H1 (cell line): ENCODE results near the gene PPIL3. TPM values are rescaled to one million over a fixed set of nuclear protein-coding genes. Genes with fewer than 3 reads are reported as not detected.

ENCODE experiments used
- CTCF ChIA-PET: fragments of 300-600 bp; sonication (Branson Sonifier 250); formaldehyde crosslinking; loops from one replicate; lab custom pipeline; 2021; ENCODE audit not compliant: partially characterized antibody; lab: Charles Lee
- POLR2A ChIA-PET: fragments of 300-600 bp; sonication (Branson Sonifier 250); formaldehyde crosslinking; loops from one replicate; lab custom pipeline; 2021; ENCODE audit warnings: inconsistent platforms; ENCODE audit not compliant: partially characterized antibody; lab: Charles Lee
- DNase-seq, 2 experiments: peaks; one replicate each; pipeline versions ENCODE4 v3.0.0 to v3.0.0-alpha.2; 2010 to 2022; ENCODE audit warnings: low spot score in 2 of 2, low read depth in 1 of 2, mixed read lengths in 1 of 2
- FAIRE-seq: peaks from 2 replicates; lab custom pipeline; 2011; peaks lifted over from hg19 to GRCh38; lab: Jason Lieb, UNC
- H2AFZ ChIP-seq: 2 replicates; pipeline ENCODE4 v1.8.1; 2012; ENCODE audit warnings: low read length, inconsistent platforms
- H2AK5ac ChIP-seq: 2 replicates; pipeline ENCODE4 v1.6.1; 2013; ENCODE audit warnings: low read depth, low read length
- H2BK120ac ChIP-seq: replicated peaks from 2 replicates; pipeline ENCODE3; 2013; ENCODE audit warnings: low read depth, low read length, inconsistent platforms
- H2BK12ac ChIP-seq: 2 replicates; pipeline ENCODE4 v1.6.1; 2013; ENCODE audit warnings: low read depth, low read length
- H2BK15ac ChIP-seq: 2 replicates; pipeline ENCODE4 v1.6.1; 2013; ENCODE audit warnings: low read length
- H2BK20ac ChIP-seq: 2 replicates; pipeline ENCODE4 v1.6.1; 2013; ENCODE audit warnings: low read length
- H2BK5ac ChIP-seq: 2 replicates; pipeline ENCODE4 v1.6.1; 2013; ENCODE audit warnings: low read depth, low read length
- H3K14ac ChIP-seq: 2 replicates; pipeline ENCODE4 v1.6.1; 2013; ENCODE audit warnings: inconsistent platforms; ENCODE audit not compliant: insufficient read length
- H3K18ac ChIP-seq: 2 replicates; pipeline ENCODE4 v1.6.1; 2013; ENCODE audit warnings: low read length; ENCODE audit errors: extremely low read depth
- H3K23ac ChIP-seq: 2 replicates; pipeline ENCODE4 v1.6.1; 2013; ENCODE audit warnings: inconsistent platforms; ENCODE audit not compliant: insufficient read length
- H3K23me2 ChIP-seq: 2 replicates; pipeline ENCODE4 v1.6.1; 2013; ENCODE audit warnings: low read depth, low read length
- H3K27ac ChIP-seq: 2 replicates; pipeline ENCODE4 v1.6.1; 2011; ENCODE audit warnings: low read depth, low read length, inconsistent platforms
- H3K27me3 ChIP-seq, 4 experiments: replicated peaks in 1 of 4; 1 replicate in 1 of 4; 2 replicates in 3 of 4; pipeline versions ENCODE4 v1.6.1 to v1.8.1; 2011 to 2013; ENCODE audit warnings: low read length in 3 of 4, mild to moderate bottlenecking in 3 of 4, inconsistent platforms in 2 of 4, mixed read lengths in 2 of 4, moderate library complexity in 1 of 4; ENCODE audit not compliant: control insufficient read depth in 3 of 4, insufficient read depth in 3 of 4; ENCODE audit errors: extremely low read depth in 1 of 4
- H3K36me3 ChIP-seq, 4 experiments: 2 replicates each; pipeline versions ENCODE4 v1.6.1 to v1.8.1; 2011 to 2013; ENCODE audit warnings: mild to moderate bottlenecking in 4 of 4, low read length in 3 of 4, moderate library complexity in 2 of 4, control low read depth in 1 of 4, inconsistent platforms in 1 of 4; ENCODE audit not compliant: insufficient read depth in 4 of 4, control insufficient read depth in 2 of 4
- H3K4ac ChIP-seq: replicated peaks from 2 replicates; pipeline ENCODE3; 2013; ENCODE audit warnings: low read length, low read depth, mixed read lengths, inconsistent platforms; ENCODE audit not compliant: insufficient read length
- H3K4me1 ChIP-seq, 4 experiments: replicated peaks in 1 of 4; 1 replicate in 1 of 4; 2 replicates in 3 of 4; pipeline versions ENCODE4 v1.6.1 to v1.8.1; 2011 to 2013; ENCODE audit warnings: low read length in 3 of 4, inconsistent platforms in 2 of 4, mixed read lengths in 1 of 4; ENCODE audit not compliant: insufficient read depth in 4 of 4, control insufficient read depth in 3 of 4
- H3K4me2 ChIP-seq, 2 experiments: 2 replicates each; pipeline versions ENCODE4 v1.6.1 to v1.8.1; 2011 to 2013; ENCODE audit warnings: low read depth in 2 of 2, low read length in 2 of 2, control low read depth in 1 of 2, inconsistent platforms in 1 of 2, mild to moderate bottlenecking in 1 of 2; ENCODE audit not compliant: insufficient read depth in 1 of 2
- H3K4me3 ChIP-seq, 4 experiments: fragments of 200-600, 300-600 bp in 1 of 4; sonication (generic), shearing (Covaris generic), sonication (Bioruptor Twin) in 1 of 4; 2 replicates each; pipeline versions ENCODE4 v1.5.1 to v1.8.1; 2011 to 2016; ENCODE audit warnings: low read length in 4 of 4, low read depth in 3 of 4, control low read depth in 2 of 4, inconsistent platforms in 2 of 4, mild to moderate bottlenecking in 2 of 4, mixed read lengths in 1 of 4, moderate library complexity in 1 of 4; ENCODE audit not compliant: insufficient read depth in 2 of 4; ENCODE audit errors: extremely low read depth in 1 of 4
- H3K56ac ChIP-seq: replicated peaks from 2 replicates; pipeline ENCODE3; 2013; ENCODE audit warnings: low read depth, mild to moderate bottlenecking, mixed read lengths, low read length, inconsistent platforms; ENCODE audit not compliant: insufficient read length
- H3K79me1 ChIP-seq: 2 replicates; pipeline ENCODE4 v1.6.1; 2013; ENCODE audit warnings: low read depth, low read length, control low read depth
- H3K79me2 ChIP-seq, 2 experiments: 2 replicates each; pipeline versions ENCODE4 v1.6.1 to v1.8.1; 2012 to 2013; ENCODE audit warnings: low read length in 2 of 2, mild to moderate bottlenecking in 2 of 2, inconsistent platforms in 1 of 2; ENCODE audit not compliant: insufficient read depth in 2 of 2, control insufficient read depth in 1 of 2
- H3K9ac ChIP-seq, 4 experiments: replicated peaks in 1 of 4; 1 replicate in 1 of 4; 2 replicates in 3 of 4; pipeline versions ENCODE4 v1.6.1 to v1.8.1; 2011 to 2013; ENCODE audit warnings: low read depth in 3 of 4, low read length in 3 of 4, control low read depth in 2 of 4, mild to moderate bottlenecking in 2 of 4, moderate library complexity in 2 of 4, inconsistent platforms in 1 of 4; ENCODE audit errors: extremely low read depth in 1 of 4
- H3K9me3 ChIP-seq, 2 experiments: 2 replicates each; pipeline versions ENCODE4 v1.6.1 to v1.8.1; 2012 to 2013; ENCODE audit warnings: mild to moderate bottlenecking in 2 of 2, moderate library complexity in 2 of 2, control low read depth in 1 of 2, inconsistent platforms in 1 of 2, low read depth in 1 of 2, low read length in 1 of 2, mixed read lengths in 1 of 2; ENCODE audit not compliant: insufficient read depth in 2 of 2
- H4K20me1 ChIP-seq, 2 experiments: replicated peaks in 1 of 2; 2 replicates each; pipeline versions ENCODE3 to v1.8.1; 2011 to 2013; ENCODE audit warnings: inconsistent platforms in 2 of 2, low read length in 2 of 2, mild to moderate bottlenecking in 1 of 2; ENCODE audit not compliant: insufficient read depth in 2 of 2, control insufficient read depth in 1 of 2
- H4K5ac ChIP-seq: 2 replicates; pipeline ENCODE4 v1.6.1; 2013; ENCODE audit warnings: low read length, low read depth, mixed read lengths, inconsistent platforms; ENCODE audit not compliant: insufficient read length
- H4K8ac ChIP-seq: 2 replicates; pipeline ENCODE4 v1.8.0; 2013; ENCODE audit warnings: mild to moderate bottlenecking, moderate library complexity, low read length, inconsistent platforms; ENCODE audit not compliant: insufficient read depth; ENCODE audit errors: extremely low read depth
- H4K91ac ChIP-seq: replicated peaks from 2 replicates; pipeline ENCODE3; 2013; ENCODE audit warnings: low read length, mixed read lengths, inconsistent platforms; ENCODE audit not compliant: insufficient read length
- ATF2 ChIP-seq: IDR thresholded peaks from 2 replicates; pipeline ENCODE4 v1.6.1; 2012; ENCODE audit warnings: low read length, inconsistent platforms
- CBX8 ChIP-seq: fragments of 300-800, 300-1000 bp; sonication (generic); IDR thresholded peaks from 2 replicates; pipeline ENCODE4 v1.7.1; 2016; ENCODE audit warnings: low read depth, low read length, borderline replicate concordance
- CEBPB ChIP-seq: IDR thresholded peaks from 2 replicates; pipeline ENCODE4 v1.6.1; 2012; ENCODE audit warnings: low read depth, low read length
- FOSL1 ChIP-seq: IDR thresholded peaks from 2 replicates; pipeline ENCODE4 v1.6.1; 2011; ENCODE audit warnings: mild to moderate bottlenecking, low read depth, low read length, moderate library complexity; ENCODE audit not compliant: insufficient read depth
- HDAC2 ChIP-seq, 2 experiments: fragments of 300-600 bp in 1 of 2; sonication (generic) in 1 of 2; IDR thresholded peaks; 2 replicates each; pipeline ENCODE4 v1.6.1; 2011 to 2012; ENCODE audit warnings: low read depth in 2 of 2, low read length in 2 of 2, mild to moderate bottlenecking in 2 of 2, moderate library complexity in 2 of 2, borderline replicate concordance in 1 of 2, inconsistent platforms in 1 of 2
- HDAC6 ChIP-seq: IDR thresholded peaks from one replicate; pipeline ENCODE4 v1.7.1; 2012; ENCODE audit warnings: low read depth, mild to moderate bottlenecking, inconsistent platforms, low read length, moderate library complexity
- PHF8 ChIP-seq: fragments of 200-600 bp; sonication (generic); conservative IDR thresholded peaks from 2 replicates; pipeline ENCODE4 v1.7.1; 2012; ENCODE audit warnings: low read depth, mild to moderate bottlenecking, inconsistent platforms, low read length, moderate library complexity
- POU5F1 ChIP-seq: IDR thresholded peaks from 2 replicates; pipeline ENCODE4 v1.6.1; 2011; ENCODE audit warnings: low read depth, mild to moderate bottlenecking, low read length, moderate library complexity
- RBBP5 ChIP-seq: IDR thresholded peaks from 2 replicates; pipeline ENCODE4 v1.7.1; 2012; ENCODE audit warnings: low read depth, mild to moderate bottlenecking, inconsistent platforms, low read length, moderate library complexity, borderline replicate concordance
- RFX5 ChIP-seq: IDR thresholded peaks from 2 replicates; pipeline ENCODE4 v1.6.1; 2011; ENCODE audit warnings: low read depth, low read length, improper control_type of control experiment, borderline replicate concordance
- SIN3A ChIP-seq, 2 experiments: IDR thresholded peaks in 1 of 2; conservative IDR thresholded peaks in 1 of 2; 2 replicates each; pipeline ENCODE4 v1.6.1; 2011 to 2012; ENCODE audit warnings: low read length in 2 of 2, improper control_type of control experiment in 1 of 2, low read depth in 1 of 2, mild to moderate bottlenecking in 1 of 2
- SRF ChIP-seq: IDR thresholded peaks from 2 replicates; pipeline ENCODE4 v1.6.1; 2011; ENCODE audit warnings: mild to moderate bottlenecking, low read depth, low read length, moderate library complexity
- WGBS, 2 experiments: shearing (Covaris generic) in 1 of 2; methylation state at CpG; one replicate each; pipeline versions ENCODE4 v1.1.6 to v1.1.7; 2013 to 2015; ENCODE audit warnings: low lambda C conversion rate in 2 of 2, mixed read lengths in 2 of 2, inconsistent platforms in 1 of 2, low coverage in 1 of 2, missing lambda C conversion rate in 1 of 2; ENCODE audit not compliant: insufficient replicate concordance in 2 of 2, insufficient coverage in 1 of 2, insufficient read length in 1 of 2; ENCODE audit errors: extremely low coverage in 1 of 2, missing lambda C conversion rate in 1 of 2; 5-methylcytosine and 5-hydroxymethylcytosine counted together
- polyA plus RNA-seq, 7 experiments: library from polyadenylated mRNA; depleted of rRNA in 3 of 7; stranded (reverse) in 5 of 7; unstranded in 2 of 7; fragments of >200 nt in 5 of 7; fragments of 200-250 nt in 2 of 7; gene quantifications; 1 replicate in 5 of 7; 2 replicates in 1 of 7; 4 replicates in 1 of 7; pipeline versions ENCODE4 v1.2.1 to v1.2.3, GENCODE V29; 2011 to 2013; ENCODE audit warnings: missing spikeins in 2 of 7, mixed read lengths in 2 of 7
- total RNA-seq: library from RNA; stranded (reverse); fragmentation: NEBNext Ultra II Directional; extraction: Animal tissue kit (Norgen Biotek cat#: 25700); gene quantifications from 2 replicates; pipeline ENCODE4 v1.2.1, GENCODE V29; 2021

Gene PPIL3
- total and polyA plus RNA-seq, 2 of the 8 experiments (the other 6 are each of a cell fraction or from before 2014, with no cell fraction given) = 30.4 to 48.7 TPM

GRCh38 chr2:200871151-200871550 is 17.7 kb downstream of the PPIL3 start:
- Histone ChIP-seq H3K27ac (no peak overlapping the region), H3K9ac (no peak overlapping the region), H2BK20ac (no peak overlapping the region), H2BK120ac (no peak overlapping the region), H3K79me2 (no peaks in the 10 kb centered on the region), H4K20me1 (no peaks in the 10 kb centered on the region), H3K9me3 (no peaks in the 10 kb centered on the region), H2BK12ac (no peak overlapping the region), H3K27me3 (no peaks in the 10 kb centered on the region), H3K36me3 (peaks cover 5 to 17% (median 12%) of the 10 kb centered on the region in 4 experiments; a peak in 7 of 8 replicates), H3K56ac (no peak overlapping the region), H3K4me2 (no peak overlapping the region), H2AFZ (no peak overlapping the region), H3K79me1 (no peaks in the 10 kb centered on the region), H4K91ac (no peak overlapping the region), H3K23ac (no peak overlapping the region), H3K4me3 (no peak overlapping the region), H2BK15ac (no peak overlapping the region), H3K4me1 (no peaks in the 10 kb centered on the region), H2AK5ac (no peak overlapping the region), H4K5ac (no peak overlapping the region), H4K8ac (no peak overlapping the region), H3K18ac (no peak overlapping the region), H3K23me2 (no peaks in the 10 kb centered on the region), H2BK5ac (no peak overlapping the region), H3K4ac (no peak overlapping the region), H3K14ac (no peak overlapping the region)
- DNase-seq (no peak), FAIRE-seq (no peak)
- whole genome bisulfite sequencing, 2 experiments = 94% methylated on average over 3 of the region's 3 CpGs; no CpG with 5 or more reads in 1 of the 2 experiments
- ChIA-PET POLR2A (interaction anchor here (0.9 kb wide), 1 partner anchor 18 kb away, joined by 5 read pairs; the partner anchor contains the start of genes NIF3L1 and PPIL3), CTCF (interaction anchor here (0.5 to 0.7 kb wide), 3 partner anchors 11 to 1405 kb away, joined by 3 read pairs; no protein-coding TSS in a partner anchor)
- no peak for TF ChIP-seq FOSL1
- TF ChIP-seq POU5F1 = no peak
- no peak for TF ChIP-seq HDAC2 (IDR thresholded peaks at IDR 0.05; ENCODE audit: borderline replicate concordance in 1 of 2, low read depth in 2 of 2, low read length in 2 of 2)
- no peak for TF ChIP-seq RBBP5
- no peak for TF ChIP-seq SRF
- no peak for TF ChIP-seq CBX8
- TF ChIP-seq SIN3A (conservative IDR thresholded peaks at IDR 0.05 in 1 of 2, IDR thresholded peaks at IDR 0.05 in 1 of 2; ENCODE audit: low read depth in 1 of 2, low read length in 2 of 2) = no peak
- no peak for TF ChIP-seq CEBPB
- no peak for TF ChIP-seq RFX5
- no peak for TF ChIP-seq HDAC6
- TF ChIP-seq PHF8 = no peak
- no peak for TF ChIP-seq ATF2
